Measurements from ENCODE around the gene PALM.
"Not testable (repeated sequence)": the region's sequence is repeated elsewhere in the genome, so short reads cannot be mapped to it uniquely, and the experiment has no call there.

PALM gene

GRCh38 chr19:708154-709143 lies at the start of gene PALM:
Gene PALM (plus strand): TSS chr19:708935. CDS start chr19:709147, 212 bp downstream.
- DNase-seq = no peak

GRCh38 chr19:660793-661426 lies 47.8 kb upstream of the PALM start:
- DNase-seq = no peak

GRCh38 chr19:661427-662196 lies 47.1 kb upstream of the PALM start:
- peak; percentile 16 to 55 for DNase-seq

- peak in 1 of 2 donors; percentile 21 for DNase-seq
These were observed 46.4 kb upstream of the PALM start for GRCh38 chr19:662207-662961.

- peak; percentile 79 to 92 for DNase-seq
These were observed 45.6 kb upstream of the PALM start, which contains the start of gene RNF126 for GRCh38 chr19:662962-663681. Gene RNF126 (minus strand): TSS chr19:663214. CDS start chr19:663121, 93 bp downstream.

GRCh38 chr19:663682-664117 lies 45.0 kb upstream of the PALM start:
- no peak for DNase-seq

- DNase-seq = peak; percentile 55 to 76
These were observed 43.8 kb upstream of the PALM start for GRCh38 chr19:664913-665443.

- DNase-seq = not testable (repeated sequence)
These were observed 41.7 kb upstream of the PALM start for GRCh38 chr19:666985-667573.

- peak in 1 of 2 donors; percentile 58 for DNase-seq
These were observed 39.9 kb upstream of the PALM start for GRCh38 chr19:668675-669434.

- DNase-seq = no peak
These were observed 38.1 kb upstream of the PALM start for GRCh38 chr19:670609-671075.

GRCh38 chr19:674282-675151 lies 34.2 kb upstream of the PALM start:
- no peak for DNase-seq

- no peak for DNase-seq
These were observed 32.8 kb upstream of the PALM start for GRCh38 chr19:676007-676338.

GRCh38 chr19:676339-677105 lies 32.2 kb upstream of the PALM start, which contains the start of gene FSTL3:
Gene FSTL3 (plus strand): TSS chr19:676392. CDS start chr19:676424, 32 bp downstream.
- no peak for DNase-seq

- DNase-seq = no peak
These were observed 31.5 kb upstream of the PALM start for GRCh38 chr19:677201-677600.

- no peak for DNase-seq
These were observed 30.9 kb upstream of the PALM start for GRCh38 chr19:677601-678436.

GRCh38 chr19:678791-679388 lies 29.8 kb upstream of the PALM start:
- no peak for DNase-seq

Measured in bone marrow (tissue), 2 donors.